GM23248 (cell line): ENCODE results near the gene PRUNE2.

ENCODE experiments used
- EZH2 ChIP-seq: fragments of 200-600 bp; sonication (generic); IDR thresholded peaks from 2 replicates; pipeline ENCODE4 v1.6.1; 2018; ENCODE audit warnings: antibody characterized with exemption, mild to moderate bottlenecking; ENCODE audit not compliant: insufficient read depth, poor library complexity, severe bottlenecking
- EZH2phosphoT487 ChIP-seq: fragments of 200-600 bp; sonication (generic); IDR thresholded peaks from 2 replicates; pipeline ENCODE4 v1.6.1; 2018; ENCODE audit warnings: antibody characterized with exemption, moderate library complexity, mild to moderate bottlenecking, low read depth; ENCODE audit not compliant: insufficient read depth

DNA sequence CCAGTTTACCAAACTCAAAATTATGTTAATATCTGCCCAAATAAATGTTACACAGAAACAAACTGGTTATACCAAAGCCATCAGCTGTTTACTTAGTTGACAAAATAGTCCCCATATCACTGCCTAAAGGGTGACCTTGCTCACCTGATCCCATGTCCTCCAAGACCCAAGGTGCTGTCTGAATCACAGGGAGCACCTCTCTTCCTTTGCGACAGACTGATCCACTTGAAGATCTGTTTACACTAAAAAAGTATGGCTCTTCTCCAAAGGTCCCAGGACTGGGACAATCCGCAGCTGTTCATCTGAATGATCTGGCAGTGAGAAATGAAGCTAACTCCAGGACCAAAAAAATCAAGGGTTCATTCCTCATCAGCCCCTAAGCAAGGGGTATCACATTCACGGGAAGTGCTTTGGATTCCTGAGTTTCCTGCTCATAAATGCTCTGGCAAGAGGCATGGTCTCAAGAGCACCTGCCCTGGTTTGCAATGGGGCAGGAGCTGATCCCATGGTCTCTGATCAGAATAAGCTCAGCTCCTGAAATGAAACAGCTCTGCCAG lies 5.0 kb downstream of the PRUNE2 start:
- TF ChIP-seq EZH2phosphoT487 (no peak), EZH2 (no peak)
